ENCODE results near the gene CNGA1. TPM values are rescaled to one million over a fixed set of nuclear protein-coding genes. Genes with fewer than 3 reads are reported as not detected.

CNGA1 gene
- total RNA-seq, 2 experiments from 2014 or later = 0.26 to 0.94 TPM

Other genes with a start within 250 kb of the CNGA1 start
- gene CORIN, start 178.6 kb downstream of the CNGA1 start, total RNA-seq = under 1 TPM in 1 of 2 experiments, not detected in 1; 0.07 TPM
- gene NFXL1, start 102.1 kb downstream of the CNGA1 start, total RNA-seq = 10 to 100 TPM; 10.4 to 11.4 TPM
- 1 to 10 TPM; 1.0 to 2.0 TPM for gene NIPAL1, start 91 bp upstream of the CNGA1 start, total RNA-seq
- gene TXK, start 117.6 kb upstream of the CNGA1 start, total RNA-seq = 10 to 100 TPM; 24.4 to 28.6 TPM